Bone marrow (tissue), 2 donors: ENCODE data around the gene TTC5.
"Not testable (repeated sequence)": the region's sequence is repeated elsewhere in the genome, so short reads cannot be mapped to it uniquely, and the experiment has no call there.

Source experiments
- DNase-seq, 2 donors: peaks; one replicate each; lab custom pipeline; 2025; lab: John Stamatoyannopoulos, UW

Gene TTC5

GRCh38 chr14:20302042-20302755, 3.6 kb downstream of the TTC5 start:
- DNase-seq: peak in 1 of 2 donors; percentile 1

GRCh38 chr14:20295067-20295466, 10.7 kb downstream of the TTC5 start:
- no peak for DNase-seq

DNA sequence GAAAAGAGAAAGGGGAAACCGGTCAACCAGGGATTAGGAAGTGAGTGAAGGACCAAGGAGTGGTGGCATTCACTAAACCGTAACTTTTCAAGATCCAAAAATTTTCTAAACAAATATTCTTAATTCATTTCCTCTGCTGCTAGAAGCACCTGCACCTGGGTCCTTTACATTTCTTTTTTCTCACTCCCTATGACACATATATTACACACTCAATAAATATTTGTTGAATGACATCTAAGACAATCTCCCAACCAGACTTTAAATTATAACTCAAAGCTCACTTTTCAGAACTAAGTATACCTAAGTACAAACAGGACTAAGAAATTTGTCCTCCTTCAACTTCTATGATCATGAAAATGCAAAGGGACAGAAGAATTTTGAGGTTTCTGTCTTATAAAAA, 11.1 kb downstream of the TTC5 start:
- DNase-seq: no peak

DNA sequence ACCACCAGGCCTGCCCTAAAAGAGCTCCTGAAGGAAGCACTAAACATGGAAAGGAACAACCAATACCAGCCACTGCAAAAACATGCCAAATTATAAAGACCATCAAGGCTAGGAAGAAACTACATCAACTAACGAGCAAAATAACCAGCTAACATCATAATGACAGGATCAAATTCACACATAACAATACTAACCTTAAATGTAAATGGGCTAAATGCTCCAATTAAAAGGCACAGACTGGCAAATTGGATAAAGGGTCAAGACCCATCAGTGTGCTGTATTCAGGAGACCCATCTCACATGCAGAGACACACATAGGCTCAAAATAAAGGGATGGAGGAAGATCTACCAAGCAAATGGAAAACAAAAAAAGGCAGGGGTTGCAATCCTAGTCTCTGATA, 23.8 kb downstream of the TTC5 start:
- DNase-seq: not testable (repeated sequence)

DNA sequence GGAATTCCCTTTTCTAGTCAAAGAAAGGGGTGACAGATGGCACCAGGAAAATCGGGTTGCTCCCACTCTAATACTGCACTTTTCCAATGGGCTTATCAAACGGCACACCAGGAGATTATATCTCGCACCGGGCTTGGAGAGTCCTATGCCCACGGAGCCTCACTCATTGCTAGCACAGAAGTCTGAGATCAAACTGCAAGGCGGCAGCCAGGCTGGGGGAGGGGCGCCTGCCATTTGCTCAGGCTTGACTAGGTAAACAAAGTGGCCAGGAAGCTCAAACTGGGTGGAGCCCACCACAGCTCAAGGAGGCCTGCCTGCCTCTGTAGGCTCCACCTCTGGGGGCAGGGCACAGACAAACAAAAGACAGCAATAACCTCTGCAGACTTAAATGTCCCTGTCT, 25.5 kb downstream of the TTC5 start:
- DNase-seq: not testable (repeated sequence)

GRCh38 chr14:20278414-20278813, 27.3 kb downstream of the TTC5 start:
- no peak for DNase-seq

GRCh38 chr14:20277409-20277808, 28.3 kb downstream of the TTC5 start:
- no peak for DNase-seq

DNA sequence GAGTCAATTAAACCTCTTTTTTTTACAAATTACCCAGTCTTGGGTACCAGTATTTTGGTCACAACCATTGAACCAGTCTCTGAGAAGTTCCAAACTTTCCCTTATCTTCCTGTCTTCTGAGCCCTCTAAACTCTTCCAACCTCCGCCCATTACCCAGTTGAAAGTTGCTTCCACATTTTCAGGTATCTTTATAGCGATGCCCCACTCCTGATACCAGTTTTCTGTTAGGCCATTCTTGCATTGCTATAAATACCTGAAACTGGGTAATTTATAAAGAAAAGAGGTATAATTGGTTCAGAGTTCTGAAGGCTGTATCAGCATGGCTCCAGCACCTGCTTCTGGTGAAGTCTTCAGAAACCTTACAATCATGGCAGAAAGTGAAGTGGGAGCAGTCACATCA, 31.7 kb downstream of the TTC5 start:
- no peak for DNase-seq

- not testable (repeated sequence) for DNase-seq
Observed at GRCh38 chr14:20264361-20264760, 41.4 kb downstream of the TTC5 start.

DNA sequence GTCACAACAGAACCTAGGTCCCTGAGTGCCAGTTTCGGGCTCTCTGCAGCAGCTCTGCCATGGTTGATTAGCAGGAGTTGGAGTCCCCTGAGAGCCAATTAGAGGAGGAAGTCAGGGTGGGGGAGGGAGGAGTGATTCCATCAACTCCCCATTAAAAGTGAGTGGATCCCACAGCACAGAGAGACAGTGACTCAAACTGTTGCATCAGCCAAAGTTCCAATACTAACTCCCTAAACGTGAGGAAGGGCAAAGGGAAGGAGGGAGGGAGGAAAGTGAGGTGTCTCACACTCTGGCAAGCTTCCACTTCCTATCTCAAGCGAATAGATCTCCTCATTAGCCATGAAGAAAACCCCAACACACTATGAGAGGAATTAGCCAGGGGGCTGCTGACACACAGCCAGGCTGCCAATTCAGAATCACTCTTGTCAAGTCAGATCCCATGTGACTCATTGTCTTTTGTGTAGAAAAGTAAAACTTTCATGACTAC, 43.1 kb downstream of the TTC5 start:
- no peak for DNase-seq

GRCh38 chr14:20247646-20248246, 58.0 kb downstream of the TTC5 start:
- no peak for DNase-seq
